22Rv1 (cell line): ENCODE measurements around the gene TCTN2.

Experiments used
- H3K27ac ChIP-seq: fragments of 450-650 bp; 2 replicates; pipeline ENCODE4 v1.5.1; 2017
- ZFX ChIP-seq: fragments of 450-650 bp; IDR thresholded peaks from 2 replicates; pipeline ENCODE4 v1.6.1; 2017; ENCODE audit warnings: antibody characterized with exemption, borderline replicate concordance
- TF ChIP-seq, protein P1 (sequence below): fragments of 450-650 bp; IDR thresholded peaks from 2 replicates; pipeline ENCODE4 v1.5.1; 2017; ENCODE audit warnings: mild to moderate bottlenecking

TCTN2 gene

DNA sequence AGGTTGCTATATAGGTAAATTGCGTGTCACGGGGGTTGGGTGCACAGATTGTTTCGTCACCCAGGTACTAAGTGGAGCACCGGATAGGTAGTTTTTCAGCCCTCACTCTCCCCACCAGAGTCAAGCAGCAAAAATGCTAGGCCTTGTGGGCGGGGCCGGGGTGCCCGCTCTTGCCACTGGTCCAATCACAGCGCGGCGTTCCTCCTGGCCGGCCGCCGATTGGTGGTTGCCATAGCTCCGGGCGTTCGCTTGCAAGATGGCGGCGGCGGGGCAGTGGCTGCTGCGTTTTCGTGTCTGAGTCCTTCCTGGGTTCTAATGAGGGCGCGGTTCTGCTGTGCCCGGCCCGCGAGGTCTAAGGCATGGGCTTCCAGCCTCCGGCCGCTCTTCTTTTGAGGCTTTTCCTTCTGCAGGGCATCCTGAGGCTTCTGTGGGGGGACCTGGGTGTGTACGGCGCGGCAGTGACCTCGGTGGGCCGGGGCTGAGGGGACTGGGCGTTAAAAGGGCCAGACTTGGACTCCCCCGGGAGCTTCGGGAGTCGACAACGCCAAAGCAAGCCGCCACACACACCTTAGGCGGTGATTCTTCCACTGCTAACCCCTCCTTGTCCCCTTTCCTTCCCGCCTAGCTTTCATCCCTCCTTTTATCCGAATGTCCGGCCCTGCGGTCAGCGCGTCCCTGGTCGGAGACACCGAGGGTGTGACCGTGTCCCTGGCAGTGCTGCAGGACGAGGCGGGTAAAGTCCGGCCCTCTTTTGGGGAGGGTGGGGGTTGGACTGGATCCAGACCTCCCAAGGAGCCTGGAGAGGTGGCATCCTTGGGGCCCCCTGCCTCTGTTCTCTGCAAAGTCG, at the start of gene TCTN2:
TCTN2 (plus strand) TSS at position 232 of the 847 bp plus-strand sequence; CDS start at position 360, 128 bp downstream.
- TF ChIP-seq ZFX, result no peak
- TF ChIP-seq, protein P1, sequence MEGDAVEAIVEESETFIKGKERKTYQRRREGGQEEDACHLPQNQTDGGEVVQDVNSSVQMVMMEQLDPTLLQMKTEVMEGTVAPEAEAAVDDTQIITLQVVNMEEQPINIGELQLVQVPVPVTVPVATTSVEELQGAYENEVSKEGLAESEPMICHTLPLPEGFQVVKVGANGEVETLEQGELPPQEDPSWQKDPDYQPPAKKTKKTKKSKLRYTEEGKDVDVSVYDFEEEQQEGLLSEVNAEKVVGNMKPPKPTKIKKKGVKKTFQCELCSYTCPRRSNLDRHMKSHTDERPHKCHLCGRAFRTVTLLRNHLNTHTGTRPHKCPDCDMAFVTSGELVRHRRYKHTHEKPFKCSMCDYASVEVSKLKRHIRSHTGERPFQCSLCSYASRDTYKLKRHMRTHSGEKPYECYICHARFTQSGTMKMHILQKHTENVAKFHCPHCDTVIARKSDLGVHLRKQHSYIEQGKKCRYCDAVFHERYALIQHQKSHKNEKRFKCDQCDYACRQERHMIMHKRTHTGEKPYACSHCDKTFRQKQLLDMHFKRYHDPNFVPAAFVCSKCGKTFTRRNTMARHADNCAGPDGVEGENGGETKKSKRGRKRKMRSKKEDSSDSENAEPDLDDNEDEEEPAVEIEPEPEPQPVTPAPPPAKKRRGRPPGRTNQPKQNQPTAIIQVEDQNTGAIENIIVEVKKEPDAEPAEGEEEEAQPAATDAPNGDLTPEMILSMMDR, result 0 out of 2 replicates have a peak, but pooled peaks have one; percentile 10
- peak within 1 kb of the TSS; percentile 60 for H3K27ac ChIP-seq

DNA sequence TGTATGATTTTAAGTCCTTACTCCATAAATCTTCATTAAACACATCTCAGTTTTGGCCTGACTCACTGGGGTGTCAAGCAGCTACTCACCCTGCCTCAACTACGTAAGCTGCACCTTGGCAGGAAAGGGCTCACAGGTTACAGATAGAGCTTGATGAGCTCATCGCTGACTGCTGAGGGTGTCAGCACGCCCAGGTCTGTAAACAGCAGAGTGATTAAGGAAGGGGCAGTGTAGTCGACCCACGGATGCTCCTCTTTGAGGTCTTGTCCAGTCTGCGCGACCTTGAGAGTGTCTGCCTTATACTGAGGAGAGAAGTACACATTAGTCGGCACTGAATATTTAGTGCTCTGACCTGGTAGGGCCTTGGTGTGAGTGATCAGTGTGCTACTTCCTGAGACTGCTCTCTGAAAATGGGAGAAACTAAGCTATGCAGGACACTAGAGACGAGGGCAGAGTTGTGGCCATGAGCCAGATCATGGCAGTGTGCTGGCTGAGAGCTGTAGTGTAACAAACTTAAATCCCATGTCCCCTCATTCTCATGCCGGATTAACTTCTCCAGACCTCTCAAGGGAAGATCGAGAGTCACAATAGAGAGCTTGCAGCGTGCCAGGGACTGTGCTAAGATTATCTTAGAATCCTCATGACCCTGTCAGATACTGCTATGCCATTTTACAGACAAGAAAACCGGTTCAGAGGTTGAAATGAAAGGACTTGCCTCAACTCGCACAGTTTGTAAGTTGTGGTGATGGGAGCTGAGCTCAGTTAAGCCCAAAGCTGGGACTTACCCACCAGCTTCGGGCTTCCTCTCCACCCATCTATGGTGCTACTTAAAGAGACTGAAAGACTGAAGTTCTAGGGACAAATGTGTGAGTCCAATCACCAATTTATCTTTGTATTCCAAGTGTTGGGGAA, 49.0 kb upstream of the TCTN2 start:
- TF ChIP-seq ZFX, result no peak
- TF ChIP-seq, protein P1, result no peak
- 0 out of 2 replicates have a peak overlapping the region, but pooled peaks have one; percentile 1 for H3K27ac ChIP-seq

DNA sequence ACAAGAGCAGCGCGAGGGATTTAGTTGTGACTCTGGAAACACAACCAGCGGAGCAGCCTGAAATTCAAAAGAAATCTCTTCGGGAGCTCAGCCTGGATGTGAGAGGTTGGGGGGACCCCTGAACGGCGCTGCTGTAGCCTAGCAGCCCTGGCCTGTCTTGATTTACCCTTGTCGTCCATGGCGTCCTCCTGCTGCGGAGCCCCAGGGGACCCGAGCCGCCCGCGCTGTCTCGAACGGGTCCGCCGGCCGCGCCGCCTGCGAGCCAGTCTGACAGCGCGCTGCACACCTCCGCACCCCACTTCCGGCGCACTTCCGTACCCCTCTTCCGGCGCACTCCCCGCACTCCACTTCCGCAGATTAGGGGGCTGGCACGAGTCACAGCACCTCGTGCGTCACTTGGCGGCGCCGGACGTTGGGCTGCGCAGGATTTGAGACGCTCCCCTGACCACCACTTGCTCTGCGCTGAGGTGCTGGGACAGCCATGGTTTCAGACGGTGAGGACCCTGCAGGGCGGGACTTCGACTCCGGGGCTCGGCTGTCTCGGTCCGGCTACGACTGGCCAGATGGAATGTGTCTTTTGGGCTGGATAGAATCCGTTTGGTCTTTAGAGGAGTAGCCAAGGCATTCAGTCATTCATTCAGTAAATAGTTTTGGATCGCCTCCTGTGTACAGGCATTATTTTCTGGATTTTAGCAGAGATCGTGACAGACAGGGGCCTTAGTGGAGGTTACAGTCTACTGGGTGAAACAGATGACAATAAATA, 37.4 kb upstream of the TCTN2 start, which contains the start of the genes EIF2B1 and GTF2H3:
EIF2B1 (minus strand) TSS at position 308 of the 763 bp plus-strand sequence; CDS start at position 179, 129 bp downstream.
GTF2H3 (plus strand) TSS at position 451 of the 763 bp plus-strand sequence; CDS start at position 482, 31 bp downstream.
- peak within 1 kb of the TSS; percentile 76 for H3K27ac ChIP-seq

DNA sequence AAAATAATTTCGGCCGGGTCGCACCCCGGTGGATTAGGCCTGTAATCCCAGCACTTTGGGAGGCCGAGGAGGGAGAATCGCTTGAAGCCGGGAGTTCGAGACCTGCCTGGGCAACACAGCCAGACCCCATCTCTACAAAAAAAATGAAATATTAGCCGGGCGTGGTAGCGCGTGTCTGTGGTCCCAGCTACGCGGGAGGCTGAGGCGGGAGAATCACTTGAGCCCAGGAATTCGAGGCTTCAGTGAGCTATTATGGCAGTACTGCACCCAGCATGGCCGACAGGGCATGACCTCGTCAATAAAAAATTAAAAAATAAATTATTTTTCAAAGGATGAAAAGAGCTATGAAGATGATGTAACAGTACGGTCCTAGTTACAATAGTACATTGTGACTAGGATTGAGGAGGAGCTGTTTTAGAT, 36.8 kb upstream of the TCTN2 start:
- TF ChIP-seq, protein P1, result no peak
- no peak for TF ChIP-seq ZFX
- peak overlapping the region; percentile 76 for H3K27ac ChIP-seq

More for the DNA sequence above, 37.4 kb upstream of the TCTN2 start, which contains the start of the genes EIF2B1 and GTF2H3:
- TF ChIP-seq ZFX, result no peak
- TF ChIP-seq, protein P1, result no peak

DNA sequence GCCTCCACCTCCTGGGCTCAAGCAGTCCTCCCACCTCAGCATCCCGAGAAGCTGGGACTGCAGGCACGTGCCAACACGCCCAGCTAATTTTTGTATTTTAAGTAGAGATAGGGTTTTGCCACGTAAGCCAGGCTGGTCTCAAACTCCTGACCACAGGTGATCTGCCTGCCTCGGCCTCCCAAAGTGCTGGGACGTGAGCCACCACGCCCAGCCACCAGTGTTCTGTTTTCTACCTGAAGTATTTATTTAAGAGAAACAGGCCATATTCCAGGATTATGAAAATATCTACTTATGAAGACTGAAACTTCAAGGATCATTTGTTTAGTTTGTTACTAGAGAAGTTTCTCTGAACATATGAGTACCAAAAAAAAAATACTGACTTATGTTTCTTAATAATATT, 27.0 kb upstream of the TCTN2 start:
- H3K27ac ChIP-seq, result no peak overlapping the region
- no peak for TF ChIP-seq ZFX
- TF ChIP-seq, protein P1, result no peak

DNA sequence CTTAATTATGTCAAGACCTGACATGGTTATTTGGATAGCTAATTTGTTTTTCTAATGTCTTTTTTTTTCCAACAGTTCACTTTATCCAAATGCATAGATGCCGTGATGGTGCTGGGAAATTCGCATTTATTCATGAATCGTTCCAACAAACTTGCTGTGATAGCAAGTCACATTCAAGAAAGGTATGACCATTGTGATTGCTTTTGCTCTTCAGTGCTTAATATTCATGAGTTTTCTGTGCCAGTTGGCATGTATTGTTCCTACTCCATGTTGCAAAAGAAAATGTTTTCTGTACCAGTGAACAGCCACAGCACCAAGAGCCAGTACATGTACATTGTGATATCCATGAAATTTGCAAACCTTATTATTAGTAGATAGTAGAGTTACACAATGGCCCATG, 25.5 kb upstream of the TCTN2 start:
- no peak overlapping the region for H3K27ac ChIP-seq
- TF ChIP-seq ZFX, result no peak
- TF ChIP-seq, protein P1, result no peak
